ENCODE measurements around the gene IMPACT. TPM values are rescaled to one million over a fixed set of nuclear protein-coding genes. Genes with fewer than 3 reads are reported as not detected.

The IMPACT gene
- total RNA-seq, 4 donors from 2014 or later: 14.7 to 26.2 (median 15.4) TPM

GRCh38 chr18:24397694-24398368 lies 28.6 kb upstream of the IMPACT start, which contains the start of gene OSBPL1A:
Gene OSBPL1A (minus strand): TSS chr18:24397824. CDS start chr18:24377533, 20,291 bp downstream.
- TF ChIP-seq EP300 (IDR thresholded peaks at IDR 0.05): no peak
- peak in 2 of 3 donors; percentile 11 to 56 for TF ChIP-seq POLR2AphosphoS5 (IDR thresholded peaks at IDR 0.05)
- TF ChIP-seq POLR2A (IDR thresholded peaks at IDR 0.05): peak; percentile 31 to 74
- TF ChIP-seq, protein P1, sequence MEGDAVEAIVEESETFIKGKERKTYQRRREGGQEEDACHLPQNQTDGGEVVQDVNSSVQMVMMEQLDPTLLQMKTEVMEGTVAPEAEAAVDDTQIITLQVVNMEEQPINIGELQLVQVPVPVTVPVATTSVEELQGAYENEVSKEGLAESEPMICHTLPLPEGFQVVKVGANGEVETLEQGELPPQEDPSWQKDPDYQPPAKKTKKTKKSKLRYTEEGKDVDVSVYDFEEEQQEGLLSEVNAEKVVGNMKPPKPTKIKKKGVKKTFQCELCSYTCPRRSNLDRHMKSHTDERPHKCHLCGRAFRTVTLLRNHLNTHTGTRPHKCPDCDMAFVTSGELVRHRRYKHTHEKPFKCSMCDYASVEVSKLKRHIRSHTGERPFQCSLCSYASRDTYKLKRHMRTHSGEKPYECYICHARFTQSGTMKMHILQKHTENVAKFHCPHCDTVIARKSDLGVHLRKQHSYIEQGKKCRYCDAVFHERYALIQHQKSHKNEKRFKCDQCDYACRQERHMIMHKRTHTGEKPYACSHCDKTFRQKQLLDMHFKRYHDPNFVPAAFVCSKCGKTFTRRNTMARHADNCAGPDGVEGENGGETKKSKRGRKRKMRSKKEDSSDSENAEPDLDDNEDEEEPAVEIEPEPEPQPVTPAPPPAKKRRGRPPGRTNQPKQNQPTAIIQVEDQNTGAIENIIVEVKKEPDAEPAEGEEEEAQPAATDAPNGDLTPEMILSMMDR (IDR thresholded peaks at IDR 0.05): no peak
- WGBS: 4% methylated on average over 19 of the region's 55 CpGs

GRCh38 chr18:24398540-24398939 lies 27.9 kb upstream of the IMPACT start:
- H3K4me3 ChIP-seq: peak overlapping the region; percentile 72
- H3K27me3 ChIP-seq: no peaks in the 10 kb centered on the region
- peak in 1 of 2 donors; percentile 67 for DNase-seq (ENCODE audit: low spot score in 2 of 2)
- 45% methylated on average over 15 of the region's 15 CpGs for WGBS
- H3K36me3 ChIP-seq: no peaks in the 10 kb centered on the region
- no peak for TF ChIP-seq POLR2A (IDR thresholded peaks at IDR 0.05)
- TF ChIP-seq EP300 (IDR thresholded peaks at IDR 0.05): no peak
- TF ChIP-seq, protein P1 (IDR thresholded peaks at IDR 0.05): no peak
- no peak for TF ChIP-seq POLR2AphosphoS5 (IDR thresholded peaks at IDR 0.05)
- no peaks in the 10 kb centered on the region for H3K9me3 ChIP-seq
- peak overlapping the region; percentile 92 for H3K27ac ChIP-seq
- H3K4me1 ChIP-seq: peaks cover 36% of the 10 kb centered on the region

More at GRCh38 chr18:24397694-24398368, 28.6 kb upstream of the IMPACT start, which contains the start of gene OSBPL1A:
- H3K4me3 ChIP-seq: peak within 1 kb of the TSS; percentile 72
- H3K27me3 ChIP-seq: no peaks in the 10 kb centered on the region
- peak; percentile 97 for DNase-seq (ENCODE audit: low spot score in 2 of 2)
- H3K36me3 ChIP-seq: no peaks in the 10 kb centered on the region
- H3K4me1 ChIP-seq: peaks cover 36% of the 10 kb centered on the region
- no peaks in the 10 kb centered on the region for H3K9me3 ChIP-seq
- peak within 1 kb of the TSS; percentile 92 for H3K27ac ChIP-seq

DNA sequence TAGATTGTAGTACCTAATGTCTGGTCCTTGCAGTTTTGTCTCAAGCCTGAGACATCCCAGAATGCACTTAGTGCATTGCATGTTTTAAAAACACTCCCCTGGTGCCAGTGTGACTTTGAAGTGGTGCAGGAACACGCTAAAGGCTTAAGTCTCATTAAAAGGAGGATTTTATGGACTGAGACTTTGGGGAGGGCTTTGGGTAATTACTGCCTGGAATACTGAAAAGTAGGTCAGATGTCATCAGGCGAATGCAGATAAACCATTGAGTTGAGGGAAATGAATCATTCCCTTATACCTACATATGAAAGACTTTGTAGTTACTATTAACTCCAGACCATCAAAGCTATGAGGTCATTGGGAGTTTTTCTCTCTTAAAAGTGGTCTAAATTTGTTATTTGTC lies 25.9 kb upstream of the IMPACT start:
- no peak for TF ChIP-seq POLR2A (IDR thresholded peaks at IDR 0.05)
- TF ChIP-seq EP300 (IDR thresholded peaks at IDR 0.05): no peak
- no peak for TF ChIP-seq POLR2AphosphoS5 (IDR thresholded peaks at IDR 0.05)
- TF ChIP-seq, protein P1 (IDR thresholded peaks at IDR 0.05): no peak
- no peaks in the 10 kb centered on the region for H3K36me3 ChIP-seq
- peaks cover 28% of the 10 kb centered on the region for H3K4me1 ChIP-seq
- H3K27ac ChIP-seq: no peak overlapping the region
- no peak for DNase-seq (ENCODE audit: low spot score in 2 of 2)
- H3K9me3 ChIP-seq: no peaks in the 10 kb centered on the region
- WGBS: 60% methylated on average over 2 of the region's 2 CpGs
- H3K27me3 ChIP-seq: no peaks in the 10 kb centered on the region
- no peak overlapping the region for H3K4me3 ChIP-seq

DNA sequence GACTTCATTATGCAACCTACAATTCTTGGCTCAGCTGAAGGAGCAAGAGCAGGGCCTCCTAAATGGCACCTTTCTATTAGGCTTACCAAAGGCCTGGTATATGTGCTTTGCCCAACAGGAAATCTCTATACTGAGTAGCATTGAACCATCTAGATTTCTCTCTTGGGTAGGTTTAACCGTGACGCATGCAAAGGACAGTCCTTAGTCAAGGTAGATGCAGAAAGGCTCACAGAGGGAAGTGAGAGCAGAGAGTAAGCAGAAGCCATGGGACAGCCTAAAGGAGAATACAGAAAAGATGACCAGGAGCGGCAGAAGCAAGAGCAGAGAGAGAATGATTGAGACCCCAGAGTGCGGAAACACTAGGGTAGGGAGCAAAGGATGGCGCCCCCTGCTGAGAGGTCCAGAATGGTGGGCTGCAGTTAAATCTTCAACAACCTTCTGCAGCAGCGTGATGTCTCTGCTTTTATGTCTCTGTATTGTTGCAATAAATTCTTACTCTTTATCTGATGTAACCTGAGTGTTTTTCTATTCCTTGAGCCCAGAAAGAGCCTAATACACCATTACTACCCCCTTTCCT lies 24.2 kb upstream of the IMPACT start:
- WGBS: 81% methylated on average over 6 of the region's 6 CpGs
- peaks cover 13% of the 10 kb centered on the region for H3K4me1 ChIP-seq
- no peaks in the 10 kb centered on the region for H3K36me3 ChIP-seq
- H3K4me3 ChIP-seq: no peak overlapping the region
- peaks cover 5% of the 10 kb centered on the region for H3K27me3 ChIP-seq
- H3K27ac ChIP-seq: no peak overlapping the region
- no peaks in the 10 kb centered on the region for H3K9me3 ChIP-seq
- TF ChIP-seq, protein P1 (IDR thresholded peaks at IDR 0.05): no peak
- no peak for TF ChIP-seq POLR2A (IDR thresholded peaks at IDR 0.05)
- no peak for TF ChIP-seq POLR2AphosphoS5 (IDR thresholded peaks at IDR 0.05)
- no peak for TF ChIP-seq EP300 (IDR thresholded peaks at IDR 0.05)
- no peak for DNase-seq (ENCODE audit: low spot score in 2 of 2)

- no peak overlapping the region for H3K4me3 ChIP-seq
- no peak for DNase-seq (ENCODE audit: low spot score in 2 of 2)
- no peak for TF ChIP-seq EP300 (IDR thresholded peaks at IDR 0.05)
- TF ChIP-seq POLR2AphosphoS5 (IDR thresholded peaks at IDR 0.05): no peak
- TF ChIP-seq, protein P1 (IDR thresholded peaks at IDR 0.05): no peak
- no peak for TF ChIP-seq POLR2A (IDR thresholded peaks at IDR 0.05)
- H3K9me3 ChIP-seq: no peaks in the 10 kb centered on the region
- H3K27ac ChIP-seq: no peak overlapping the region
- H3K27me3 ChIP-seq: peaks cover 7% of the 10 kb centered on the region
- H3K4me1 ChIP-seq: peaks cover 11% of the 10 kb centered on the region
- WGBS: 88% methylated on average over 5 of the region's 5 CpGs
- no peaks in the 10 kb centered on the region for H3K36me3 ChIP-seq
These were observed 23.4 kb upstream of the IMPACT start for GRCh38 chr18:24403076-24403475.

Measured in suprapubic skin (tissue), 4 donors.